Measurements from ENCODE around the gene C2orf76. TPM values are rescaled to one million over a fixed set of nuclear protein-coding genes. Genes with fewer than 3 reads are reported as not detected.
A peak's percentile ranks its signal among the peaks of the same experiment; 100 is the strongest.

Gene C2orf76
- total RNA-seq, 2 experiments from 2014 or later: 15.4 to 17.7 TPM

- Histone ChIP-seq H4K20me1 (ENCODE audit: insufficient read depth, low read length) (no peaks in the 10 kb centered on the region), H3K9me2 (ENCODE audit: insufficient read depth, low read length) (no peaks in the 10 kb centered on the region), H2AFZ (ENCODE audit: low read length) (peak overlapping the region; percentile 79), H3K79me2 (ENCODE audit: insufficient read depth, low read depth, low read length) (no peaks in the 10 kb centered on the region), H3K36me3 (ENCODE audit: insufficient read depth, low read length) (no peaks in the 10 kb centered on the region), H3K4me2 (ENCODE audit: low read length) (peak overlapping the region; percentile 52), H3K4me3 (ENCODE audit: low read depth, low read length, poor library complexity, severe bottlenecking) (no peak overlapping the region), H3K9me3 (ENCODE audit: low read length) (no peaks in the 10 kb centered on the region), H3K4me1 (ENCODE audit: insufficient read depth, low read length, poor library complexity, severe bottlenecking) (peaks cover 32% of the 10 kb centered on the region), H3K27ac (ENCODE audit: low read depth, low read length, poor library complexity, severe bottlenecking) (peak overlapping the region; percentile 44)
- CTCF ChIA-PET (ENCODE audit: unreplicated experiment): interaction anchor here (1.7 kb wide), 1 partner anchor 10 kb away, joined by 4 read pairs; no protein-coding TSS in a partner anchor
- POLR2A ChIA-PET: interaction anchor here (0.8 to 2.3 kb wide), 6 partner anchors 8 to 29 kb away, joined by 3 to 28 read pairs (median 3); no protein-coding TSS in a partner anchor
- DNase-seq (ENCODE audit: low spot score): no peak
- TF ChIP-seq EZH2phosphoT487 (IDR thresholded peaks at IDR 0.05; ENCODE audit: borderline replicate concordance, low read depth, low read length): no peak
- TF ChIP-seq, protein P1, sequence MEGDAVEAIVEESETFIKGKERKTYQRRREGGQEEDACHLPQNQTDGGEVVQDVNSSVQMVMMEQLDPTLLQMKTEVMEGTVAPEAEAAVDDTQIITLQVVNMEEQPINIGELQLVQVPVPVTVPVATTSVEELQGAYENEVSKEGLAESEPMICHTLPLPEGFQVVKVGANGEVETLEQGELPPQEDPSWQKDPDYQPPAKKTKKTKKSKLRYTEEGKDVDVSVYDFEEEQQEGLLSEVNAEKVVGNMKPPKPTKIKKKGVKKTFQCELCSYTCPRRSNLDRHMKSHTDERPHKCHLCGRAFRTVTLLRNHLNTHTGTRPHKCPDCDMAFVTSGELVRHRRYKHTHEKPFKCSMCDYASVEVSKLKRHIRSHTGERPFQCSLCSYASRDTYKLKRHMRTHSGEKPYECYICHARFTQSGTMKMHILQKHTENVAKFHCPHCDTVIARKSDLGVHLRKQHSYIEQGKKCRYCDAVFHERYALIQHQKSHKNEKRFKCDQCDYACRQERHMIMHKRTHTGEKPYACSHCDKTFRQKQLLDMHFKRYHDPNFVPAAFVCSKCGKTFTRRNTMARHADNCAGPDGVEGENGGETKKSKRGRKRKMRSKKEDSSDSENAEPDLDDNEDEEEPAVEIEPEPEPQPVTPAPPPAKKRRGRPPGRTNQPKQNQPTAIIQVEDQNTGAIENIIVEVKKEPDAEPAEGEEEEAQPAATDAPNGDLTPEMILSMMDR (conservative IDR thresholded peaks at IDR 0.05; ENCODE audit: low read length): no peak
- intact Hi-C loops (cut with micrococcal nuclease; ENCODE audit: unreplicated experiment): no loop called here
- no TSS peak for BruUV-seq (replicated peaks)
These were observed 27.1 kb downstream of the C2orf76 start for GRCh38 chr2:119339562-119339923.

DNA sequence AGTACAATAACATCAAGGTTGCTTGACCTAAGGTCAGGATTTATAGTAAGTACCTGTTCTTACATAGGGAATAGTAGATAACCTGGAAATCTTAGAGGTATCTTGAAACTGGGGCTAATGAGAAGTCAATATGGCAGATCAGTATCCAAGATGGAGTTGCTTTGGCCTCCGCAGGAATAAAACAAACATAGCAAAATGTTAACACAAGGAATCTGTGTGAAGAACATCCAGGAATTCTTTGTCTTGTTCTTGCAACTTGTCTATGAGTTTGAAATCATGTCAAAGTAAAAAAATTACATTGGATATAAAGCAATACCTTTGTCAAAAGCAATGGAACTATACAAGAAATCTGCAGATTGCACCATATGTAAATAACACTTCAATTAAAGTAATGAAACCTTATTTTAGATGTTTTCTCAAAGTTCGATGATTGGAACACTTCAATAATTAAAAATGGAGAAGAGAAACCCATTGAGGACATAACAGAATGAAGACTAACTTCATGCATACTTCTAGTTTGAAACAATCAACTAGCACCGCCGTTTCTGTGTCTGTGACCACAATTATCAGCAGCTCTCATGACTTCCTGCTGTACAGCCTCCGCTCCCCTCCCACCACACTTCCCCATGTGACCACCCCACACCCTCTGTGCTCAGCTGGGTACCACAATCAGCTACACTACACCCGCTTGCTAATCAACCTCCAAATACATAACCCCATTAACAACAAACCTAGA, 27.6 kb downstream of the C2orf76 start:
- Histone ChIP-seq H3K79me2 (ENCODE audit: insufficient read depth, low read depth, low read length) (no peaks in the 10 kb centered on the region), H3K4me2 (ENCODE audit: low read length) (peak overlapping the region; percentile 52), H3K4me1 (ENCODE audit: insufficient read depth, low read length, poor library complexity, severe bottlenecking) (peaks cover 38% of the 10 kb centered on the region), H3K36me3 (ENCODE audit: insufficient read depth, low read length) (no peaks in the 10 kb centered on the region), H3K9me3 (ENCODE audit: low read length) (no peaks in the 10 kb centered on the region), H3K9me2 (ENCODE audit: insufficient read depth, low read length) (no peaks in the 10 kb centered on the region), H3K27ac (ENCODE audit: low read depth, low read length, poor library complexity, severe bottlenecking) (peak overlapping the region; percentile 44), H4K20me1 (ENCODE audit: insufficient read depth, low read length) (no peaks in the 10 kb centered on the region), H3K4me3 (ENCODE audit: low read depth, low read length, poor library complexity, severe bottlenecking) (peak overlapping the region; percentile 18), H2AFZ (ENCODE audit: low read length) (peak overlapping the region; percentile 79)
- POLR2A ChIA-PET: interaction anchor here (0.7 to 2.3 kb wide), 8 partner anchors 9 to 30 kb away, joined by 3 to 28 read pairs (median 4); partner anchors contain the start of genes C2orf76 and DBI
- CTCF ChIA-PET (ENCODE audit: unreplicated experiment): interaction anchor here (1.7 kb wide), 1 partner anchor 10 kb away, joined by 4 read pairs; no protein-coding TSS in a partner anchor
- BruUV-seq (replicated peaks): TSS peak; percentile 56
- TF ChIP-seq, protein P1 (conservative IDR thresholded peaks at IDR 0.05; ENCODE audit: low read length): no peak
- TF ChIP-seq EZH2phosphoT487 (IDR thresholded peaks at IDR 0.05; ENCODE audit: borderline replicate concordance, low read depth, low read length): no peak
- intact Hi-C loops (cut with micrococcal nuclease; ENCODE audit: unreplicated experiment): no loop called here
- DNase-seq (ENCODE audit: low spot score): peak; percentile 66

DNA sequence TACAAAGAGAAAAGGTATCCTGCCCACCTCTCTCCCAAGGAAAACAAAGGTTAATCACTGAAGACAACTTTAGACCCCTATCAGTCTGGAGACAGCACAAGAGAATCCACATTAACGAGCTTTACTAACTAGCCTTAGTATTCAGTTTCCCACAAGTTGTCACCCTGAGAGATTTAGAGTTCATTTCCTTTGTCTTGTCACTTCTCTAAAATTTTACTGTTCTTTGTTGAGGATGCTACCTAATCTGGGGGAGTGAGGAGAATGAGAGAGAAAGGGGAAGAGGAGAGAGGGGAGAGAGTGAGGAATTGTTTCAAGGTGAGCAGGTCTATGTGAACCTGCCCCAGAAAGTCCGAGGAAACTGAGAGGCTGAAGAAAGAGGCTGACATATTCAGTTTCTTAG, 28.4 kb downstream of the C2orf76 start:
- no peak for TF ChIP-seq EZH2phosphoT487 (IDR thresholded peaks at IDR 0.05; ENCODE audit: borderline replicate concordance, low read depth, low read length)
- TF ChIP-seq, protein P1 (conservative IDR thresholded peaks at IDR 0.05; ENCODE audit: low read length): no peak
- POLR2A ChIA-PET: interaction anchor here (0.7 to 1.8 kb wide), 6 partner anchors 12 to 29 kb away, joined by 3 to 9 read pairs (median 4); partner anchors contain the start of genes C2orf76 and DBI
- Histone ChIP-seq H3K4me3 (ENCODE audit: low read depth, low read length, poor library complexity, severe bottlenecking) (no peak overlapping the region), H3K4me1 (ENCODE audit: insufficient read depth, low read length, poor library complexity, severe bottlenecking) (peaks cover 39% of the 10 kb centered on the region), H3K4me2 (ENCODE audit: low read length) (peak overlapping the region; percentile 52), H3K9me2 (ENCODE audit: insufficient read depth, low read length) (no peaks in the 10 kb centered on the region), H3K36me3 (ENCODE audit: insufficient read depth, low read length) (no peaks in the 10 kb centered on the region), H4K20me1 (ENCODE audit: insufficient read depth, low read length) (no peaks in the 10 kb centered on the region), H3K9me3 (ENCODE audit: low read length) (no peaks in the 10 kb centered on the region), H3K27ac (ENCODE audit: low read depth, low read length, poor library complexity, severe bottlenecking) (peak overlapping the region; percentile 44), H3K79me2 (ENCODE audit: insufficient read depth, low read depth, low read length) (no peaks in the 10 kb centered on the region), H2AFZ (ENCODE audit: low read length) (peak overlapping the region; percentile 79; the same call in 1 of the 2 replicates)
- no TSS peak for BruUV-seq (replicated peaks)
- CTCF ChIA-PET (ENCODE audit: unreplicated experiment): no interaction called here
- DNase-seq (ENCODE audit: low spot score): no peak
- intact Hi-C loops (cut with micrococcal nuclease; ENCODE audit: unreplicated experiment): no loop called here
